GM21526 (cell line): ENCODE data around the gene CHD5.

Experiments used
- ATAC-seq: cut with Tn5 transposase; IDR thresholded peaks from one replicate; pipeline ENCODE4 v1.9.1; 2021; ENCODE audit warnings: moderate library complexity; ENCODE audit not compliant: unreplicated experiment, low FRiP score

Gene CHD5

GRCh38 chr1:6103854-6104530 lies 76.1 kb downstream of the CHD5 start:
- no peak for ATAC-seq

DNA sequence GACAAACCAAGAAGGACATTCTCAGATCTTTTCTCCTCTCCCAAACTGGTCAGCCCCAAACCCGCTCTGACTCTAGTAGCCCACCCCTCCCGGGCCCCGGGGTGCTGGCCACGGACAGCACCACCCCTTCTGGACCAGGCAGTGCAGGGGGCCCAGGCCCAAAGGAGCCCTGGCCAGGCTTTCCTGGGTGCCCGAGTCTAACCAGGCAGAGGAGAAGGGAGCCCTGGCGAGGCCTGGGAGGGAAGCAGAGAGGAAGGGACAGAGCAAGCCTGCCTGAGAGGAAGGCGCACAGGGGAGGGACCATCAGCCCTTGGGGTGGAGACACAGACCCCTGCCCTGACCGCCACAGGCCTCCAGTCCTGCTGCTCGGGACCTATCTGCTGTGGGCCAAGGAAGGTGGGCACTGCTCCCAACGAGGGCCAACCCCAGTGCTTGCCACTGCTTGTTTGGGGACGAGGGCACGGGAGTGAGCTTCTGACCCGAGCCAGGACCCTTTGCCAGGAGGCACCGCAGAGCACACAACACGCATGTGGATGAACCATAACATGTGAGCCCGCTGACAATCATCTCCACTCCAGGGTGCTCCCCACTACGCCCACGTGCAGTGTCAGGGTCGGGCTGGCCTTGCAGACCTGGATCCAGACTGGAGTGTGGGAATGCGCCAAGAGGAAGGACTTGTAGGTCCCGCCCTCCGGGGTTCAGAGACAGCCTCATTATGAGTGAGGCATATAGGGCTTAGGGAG lies 76.8 kb downstream of the CHD5 start:
- no peak for ATAC-seq

DNA sequence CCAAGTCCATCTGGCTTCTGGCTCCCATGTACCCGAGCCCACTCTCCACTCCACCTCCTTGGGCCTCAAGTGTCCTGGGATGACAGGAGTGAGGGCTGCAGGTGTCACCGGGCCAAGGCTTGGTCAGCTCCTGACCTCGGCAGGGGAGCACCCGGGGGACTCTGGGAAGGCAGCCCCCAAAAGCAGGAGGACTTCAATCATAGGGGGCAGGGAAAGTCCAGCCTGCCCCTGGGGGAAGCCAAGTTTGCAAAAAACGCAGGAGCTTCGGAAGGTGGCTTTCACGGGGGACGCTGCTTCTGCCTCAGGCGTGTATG lies 77.6 kb downstream of the CHD5 start:
- ATAC-seq: no peak

- ATAC-seq: no peak
These were observed 78.1 kb downstream of the CHD5 start for GRCh38 chr1:6101826-6102531.

- ATAC-seq: no peak
These were observed 79.0 kb downstream of the CHD5 start for GRCh38 chr1:6100861-6101783.

GRCh38 chr1:6099787-6100765 lies 80.0 kb downstream of the CHD5 start:
- ATAC-seq: no peak

DNA sequence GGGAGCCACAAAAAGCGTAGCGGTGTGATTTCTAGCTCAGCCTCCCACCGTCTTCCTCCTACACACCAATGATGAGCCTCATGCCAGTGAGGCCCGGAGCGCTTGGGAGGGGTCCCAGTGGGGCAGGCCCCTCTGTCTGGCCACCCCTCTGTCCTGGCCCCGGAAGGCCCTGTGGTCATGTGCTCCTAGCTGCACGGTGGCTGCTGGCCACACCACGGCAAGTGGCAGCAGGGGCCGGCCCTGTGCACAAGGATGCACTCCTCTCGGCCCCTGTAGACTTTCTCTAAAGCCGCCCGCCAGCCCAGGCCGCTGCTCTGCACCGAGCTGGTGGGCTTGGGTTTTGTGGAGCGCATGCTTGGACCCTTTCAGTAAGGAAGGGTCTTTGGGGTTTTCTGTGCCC lies 80.8 kb downstream of the CHD5 start:
- ATAC-seq: no peak

- no peak for ATAC-seq
These were observed 81.6 kb downstream of the CHD5 start for GRCh38 chr1:6098303-6099215.

- ATAC-seq: no peak
These were observed 82.3 kb downstream of the CHD5 start for GRCh38 chr1:6097824-6098223.

DNA sequence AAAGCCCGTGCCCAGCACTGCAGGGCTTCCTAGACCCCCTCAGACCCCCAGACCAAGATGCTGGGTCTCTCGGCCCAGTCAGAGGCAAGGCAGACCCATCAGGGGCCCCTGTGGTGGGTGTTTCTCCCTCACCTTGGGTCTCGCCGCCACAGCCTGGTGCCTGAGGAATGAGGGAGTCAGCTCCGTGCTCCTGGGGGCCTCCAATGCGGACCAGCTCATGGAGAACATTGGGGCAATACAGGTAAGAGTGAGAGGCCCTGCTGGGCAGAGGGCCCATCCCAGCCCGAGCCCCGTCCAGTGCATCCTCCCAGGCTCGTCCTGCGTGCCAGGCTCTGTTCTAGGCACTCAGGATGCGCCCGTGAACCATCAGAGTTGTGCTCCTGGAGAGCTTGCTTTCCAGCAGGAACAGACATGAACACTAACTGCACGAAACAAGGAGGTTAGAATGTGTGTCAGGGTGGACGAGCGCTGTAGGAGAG lies 83.0 kb downstream of the CHD5 start:
- no peak for ATAC-seq

DNA sequence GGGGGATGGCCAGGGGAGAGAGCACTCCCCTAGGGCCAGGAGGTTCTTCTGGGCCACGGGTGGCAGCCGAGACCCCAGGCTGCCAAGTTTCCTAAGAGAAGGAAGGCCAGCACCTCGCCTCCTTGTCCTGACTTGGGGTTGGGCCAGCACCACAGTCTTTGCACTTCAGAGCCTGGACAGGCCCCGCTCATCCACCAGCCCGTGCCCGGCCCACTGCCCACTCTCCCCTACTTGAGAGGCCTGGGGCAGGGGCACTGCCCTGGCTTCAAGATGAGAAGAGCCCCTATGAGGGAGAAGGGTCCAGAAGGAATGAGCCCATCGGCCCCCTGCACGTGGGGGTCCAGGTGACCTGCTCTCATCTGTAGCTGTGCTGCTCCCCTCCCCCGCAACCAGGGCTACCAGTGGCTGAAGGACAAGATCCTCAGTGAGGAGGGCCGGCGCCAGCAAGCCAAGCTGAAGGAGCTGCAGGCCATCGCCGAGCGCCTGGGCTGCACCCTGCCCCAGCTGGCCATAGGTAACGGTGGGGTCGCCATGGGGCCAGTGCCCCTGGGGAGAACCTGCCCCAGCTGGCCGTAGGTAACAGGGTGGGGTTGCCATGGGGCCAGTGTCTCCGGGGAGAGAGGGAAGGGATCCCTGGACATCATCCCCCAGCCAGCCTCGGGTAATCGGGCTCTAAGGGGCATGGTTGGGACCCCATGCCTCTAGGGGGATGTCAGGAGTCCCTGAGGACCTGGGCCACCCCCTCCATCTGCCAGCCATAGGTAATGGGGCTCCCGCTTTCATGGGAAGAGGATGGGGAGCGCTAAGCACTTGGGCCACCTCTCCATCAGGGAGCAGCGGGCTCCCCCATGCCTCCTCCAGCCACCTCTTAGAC lies 83.6 kb downstream of the CHD5 start:
- ATAC-seq: no peak

DNA sequence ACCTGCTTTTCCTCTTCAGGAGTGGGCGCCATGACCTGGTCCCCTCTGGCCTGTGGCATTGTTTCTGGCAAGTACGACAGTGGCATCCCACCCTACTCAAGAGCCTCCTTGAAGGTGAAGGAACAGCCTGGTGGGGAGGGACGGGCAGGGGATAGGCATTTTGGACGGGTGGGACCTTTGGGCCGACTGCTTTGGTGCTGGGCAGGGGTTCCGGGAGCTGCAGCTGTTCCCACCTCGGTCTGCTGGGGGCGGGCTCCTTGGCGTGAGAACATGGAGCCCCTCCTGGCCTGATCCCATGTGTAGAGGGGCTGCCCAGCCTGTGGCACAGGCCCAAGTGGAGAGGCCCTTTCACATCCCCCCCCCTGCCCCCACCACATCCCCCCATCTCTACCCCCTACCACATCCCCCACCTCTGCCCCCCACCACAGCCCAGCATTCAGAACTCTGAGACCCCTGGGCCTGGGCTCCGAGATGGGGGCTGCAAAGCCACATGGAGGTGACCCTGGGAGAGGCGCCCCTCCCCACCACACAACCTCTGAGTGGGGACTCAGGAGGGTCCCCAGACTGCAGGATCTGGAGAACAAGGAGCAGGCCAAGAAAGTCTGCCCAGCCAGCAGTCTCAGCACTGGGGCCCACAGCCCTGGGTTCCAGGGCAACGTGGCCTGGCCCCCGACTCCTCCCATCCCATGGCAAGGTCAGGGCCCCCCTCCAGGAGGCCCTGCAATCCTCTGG lies 84.4 kb downstream of the CHD5 start:
- no peak for ATAC-seq

GRCh38 chr1:6094801-6095505 lies 85.2 kb downstream of the CHD5 start:
- ATAC-seq: no peak

DNA sequence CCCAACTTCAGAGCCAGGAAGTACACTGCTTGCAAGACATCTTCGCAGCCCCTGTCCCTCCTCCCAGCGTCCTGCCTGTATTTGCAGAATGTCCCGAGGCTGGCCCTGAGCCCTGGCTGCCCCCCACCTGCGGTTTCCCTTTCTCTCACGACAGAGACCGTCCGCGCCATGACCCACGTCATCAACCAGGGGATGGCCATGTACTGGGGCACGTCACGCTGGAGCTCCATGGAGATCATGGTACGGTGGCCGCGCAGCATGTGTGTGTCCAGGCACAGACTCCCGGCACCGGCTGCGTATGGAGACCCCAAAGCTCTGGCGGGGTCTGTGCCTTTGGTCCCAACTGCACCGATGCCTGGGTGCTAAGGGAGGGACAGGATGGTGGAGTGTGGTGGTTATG lies 85.9 kb downstream of the CHD5 start:
- ATAC-seq: no peak

GRCh38 chr1:6093611-6094010 lies 86.5 kb downstream of the CHD5 start:
- ATAC-seq: no peak

- ATAC-seq: no peak
These were observed 87.0 kb downstream of the CHD5 start for GRCh38 chr1:6093071-6093470.
